Endothelial cell (in vitro differentiated cells): Measurements from ENCODE around the gene SCTR. TPM values are rescaled to one million over a fixed set of nuclear protein-coding genes. Genes with fewer than 3 reads are reported as not detected.

ENCODE experiments used
- DNase-seq: peaks from one replicate; pipeline ENCODE4 v3.0.0; 2021; ENCODE audit warnings: low spot score
- H3K27ac Mint-ChIP-seq: one replicate; pipeline ENCODE4 v1.8.0; 2021; ENCODE audit warnings: mixed read lengths, inconsistent platforms; ENCODE audit not compliant: unreplicated experiment
- H3K27me3 Mint-ChIP-seq: one replicate; pipeline ENCODE4 v1.8.0; 2021; ENCODE audit warnings: mild to moderate bottlenecking, moderate library complexity, mixed read lengths, inconsistent platforms; ENCODE audit not compliant: unreplicated experiment
- H3K36me3 Mint-ChIP-seq: one replicate; pipeline ENCODE4 v1.8.0; 2021; ENCODE audit warnings: mild to moderate bottlenecking, low read depth, mixed read lengths, inconsistent platforms; ENCODE audit not compliant: unreplicated experiment
- H3K4me1 Mint-ChIP-seq: one replicate; pipeline ENCODE4 v1.8.0; 2021; ENCODE audit warnings: mild to moderate bottlenecking, mixed read lengths, inconsistent platforms; ENCODE audit not compliant: unreplicated experiment
- H3K4me3 Mint-ChIP-seq: one replicate; pipeline ENCODE4 v1.8.0; 2021; ENCODE audit warnings: mild to moderate bottlenecking, mixed read lengths, inconsistent platforms; ENCODE audit not compliant: unreplicated experiment
- H3K9me3 Mint-ChIP-seq: one replicate; pipeline ENCODE4 v1.8.0; 2021; ENCODE audit warnings: mixed read lengths, inconsistent platforms; ENCODE audit not compliant: unreplicated experiment
- total RNA-seq: library from RNA; stranded (reverse); fragmentation: NEBNext Ultra II Directional; extraction: Animal tissue kit (Norgen Biotek cat#: 25700); gene quantifications from one replicate; pipeline ENCODE4 v1.2.1, GENCODE V29; 2021; ENCODE audit not compliant: unreplicated experiment
- TF ChIP-seq, protein P1 (sequence below): fragments of 200-600 bp; sonication (generic); IDR thresholded peaks from one replicate; pipeline ENCODE4 v1.5.0; 2021; ENCODE audit warnings: antibody characterized with exemption; ENCODE audit not compliant: unreplicated experiment

SCTR gene
- total RNA-seq, 1 donor from 2014 or later, result not detected

DNA sequence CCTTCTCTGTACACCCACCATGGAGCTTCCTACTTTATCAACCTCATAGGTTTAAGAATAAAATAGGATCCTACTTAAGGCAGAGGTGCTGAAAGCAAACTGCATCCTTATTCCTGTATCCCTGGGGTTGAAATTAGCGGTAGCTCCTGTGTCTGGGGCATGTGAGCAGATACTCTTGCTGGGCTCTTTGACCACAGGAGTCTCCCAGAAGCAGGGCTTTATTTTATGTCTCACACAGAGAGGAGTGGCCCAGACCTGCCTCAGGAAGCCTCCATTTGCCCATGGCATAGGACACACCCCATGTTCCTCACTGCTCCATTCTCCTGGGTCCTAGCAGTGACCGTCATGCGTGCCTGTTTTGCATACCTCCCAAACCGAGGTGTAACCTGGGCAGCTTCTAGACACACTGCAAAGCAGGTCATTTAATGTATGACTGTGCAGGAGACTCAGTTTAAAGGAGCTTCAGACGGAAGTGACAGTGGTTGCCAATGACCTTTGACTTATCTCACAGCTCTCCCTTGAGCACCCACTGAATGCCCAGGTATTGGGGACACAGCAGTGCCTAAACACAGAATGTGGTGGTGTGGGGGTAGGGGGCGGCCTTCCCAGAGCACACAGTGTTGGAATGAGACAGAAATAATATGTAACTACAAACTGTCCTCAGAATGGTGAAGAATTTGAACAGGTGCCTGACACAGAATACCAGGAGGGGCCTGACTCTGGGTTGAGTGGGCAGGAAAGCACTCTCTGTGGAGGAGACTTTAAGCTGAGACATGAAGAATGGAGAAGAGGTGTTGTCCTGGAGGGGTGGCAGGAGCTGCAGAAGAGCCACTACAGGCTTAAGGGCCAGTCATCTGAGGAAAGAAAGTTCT lies 89.0 kb downstream of the SCTR start:
- H3K27me3 Mint-ChIP-seq, result peaks cover 12% of the 10 kb centered on the region
- no peak for DNase-seq
- H3K27ac Mint-ChIP-seq, result no peak overlapping the region
- H3K4me1 Mint-ChIP-seq, result peaks cover 25% of the 10 kb centered on the region
- no peak overlapping the region for H3K4me3 Mint-ChIP-seq
- TF ChIP-seq, protein P1, sequence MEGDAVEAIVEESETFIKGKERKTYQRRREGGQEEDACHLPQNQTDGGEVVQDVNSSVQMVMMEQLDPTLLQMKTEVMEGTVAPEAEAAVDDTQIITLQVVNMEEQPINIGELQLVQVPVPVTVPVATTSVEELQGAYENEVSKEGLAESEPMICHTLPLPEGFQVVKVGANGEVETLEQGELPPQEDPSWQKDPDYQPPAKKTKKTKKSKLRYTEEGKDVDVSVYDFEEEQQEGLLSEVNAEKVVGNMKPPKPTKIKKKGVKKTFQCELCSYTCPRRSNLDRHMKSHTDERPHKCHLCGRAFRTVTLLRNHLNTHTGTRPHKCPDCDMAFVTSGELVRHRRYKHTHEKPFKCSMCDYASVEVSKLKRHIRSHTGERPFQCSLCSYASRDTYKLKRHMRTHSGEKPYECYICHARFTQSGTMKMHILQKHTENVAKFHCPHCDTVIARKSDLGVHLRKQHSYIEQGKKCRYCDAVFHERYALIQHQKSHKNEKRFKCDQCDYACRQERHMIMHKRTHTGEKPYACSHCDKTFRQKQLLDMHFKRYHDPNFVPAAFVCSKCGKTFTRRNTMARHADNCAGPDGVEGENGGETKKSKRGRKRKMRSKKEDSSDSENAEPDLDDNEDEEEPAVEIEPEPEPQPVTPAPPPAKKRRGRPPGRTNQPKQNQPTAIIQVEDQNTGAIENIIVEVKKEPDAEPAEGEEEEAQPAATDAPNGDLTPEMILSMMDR, result no peak
- H3K36me3 Mint-ChIP-seq, result peaks cover 12% of the 10 kb centered on the region
- no peaks in the 10 kb centered on the region for H3K9me3 Mint-ChIP-seq

DNA sequence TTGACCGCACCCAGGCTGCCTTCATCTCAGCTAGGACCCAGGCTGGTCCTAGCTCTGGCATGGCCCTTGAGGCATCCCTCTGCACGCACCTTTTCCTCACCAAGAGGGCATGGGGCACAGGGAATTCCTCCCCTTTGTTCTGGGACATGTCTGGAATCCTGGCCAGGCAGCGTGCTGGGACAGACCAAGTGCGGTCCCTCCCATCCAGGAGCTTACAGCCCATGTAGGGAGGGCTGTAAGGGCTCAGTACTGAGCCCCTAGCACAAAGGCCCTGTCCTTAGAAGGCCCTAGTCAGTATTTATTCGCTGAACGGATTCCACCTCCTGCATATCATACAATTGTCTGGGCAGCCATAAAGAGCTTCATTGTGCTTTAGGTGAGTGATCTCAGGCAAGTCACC lies 89.6 kb downstream of the SCTR start:
- Mint-ChIP-seq H3K27me3 (peaks cover 12% of the 10 kb centered on the region), H3K36me3 (peaks cover 12% of the 10 kb centered on the region), H3K4me1 (peaks cover 30% of the 10 kb centered on the region), H3K9me3 (no peaks in the 10 kb centered on the region), H3K4me3 (no peak overlapping the region), H3K27ac (no peak overlapping the region)
- DNase-seq, result no peak
- TF ChIP-seq, protein P1, result no peak

DNA sequence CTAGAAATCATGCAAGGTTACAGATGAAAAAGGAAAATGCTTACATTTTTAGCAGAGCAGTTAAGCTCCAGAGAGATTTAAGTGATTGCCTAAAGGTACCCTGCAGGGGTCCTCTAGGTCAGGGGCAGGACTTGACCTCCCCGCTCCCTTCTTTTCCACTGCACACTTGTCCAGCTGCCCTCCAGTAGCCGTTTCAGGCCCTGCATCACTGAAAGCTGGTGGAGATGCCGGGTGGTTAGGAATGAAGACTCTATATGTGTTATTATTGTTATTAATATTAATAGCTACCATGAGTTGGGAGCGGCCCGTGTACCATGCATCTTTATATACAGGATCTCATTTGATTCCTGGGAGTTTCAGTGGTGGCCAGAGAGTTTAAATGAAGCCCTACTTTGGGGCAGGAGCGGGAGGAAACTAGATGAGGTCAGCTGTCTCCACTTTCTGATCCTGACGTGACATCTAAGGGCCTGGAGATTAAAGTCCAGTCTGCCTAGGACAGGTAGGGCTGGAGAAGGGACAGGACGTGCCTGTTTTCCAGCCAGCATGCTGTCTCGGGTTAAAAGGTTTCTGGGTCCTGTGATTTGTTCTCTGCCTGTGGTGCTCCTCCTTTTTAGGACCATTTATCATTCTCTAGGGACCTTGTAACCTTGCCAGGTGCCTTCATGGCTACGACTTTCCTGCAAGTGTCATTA lies 90.5 kb downstream of the SCTR start:
- TF ChIP-seq, protein P1, result no peak
- Mint-ChIP-seq H3K9me3 (no peaks in the 10 kb centered on the region), H3K36me3 (peaks cover 12% of the 10 kb centered on the region), H3K4me3 (peak overlapping the region; percentile 90), H3K27ac (no peak overlapping the region), H3K27me3 (peaks cover 15% of the 10 kb centered on the region), H3K4me1 (peaks cover 39% of the 10 kb centered on the region)
- DNase-seq, result no peak

DNA sequence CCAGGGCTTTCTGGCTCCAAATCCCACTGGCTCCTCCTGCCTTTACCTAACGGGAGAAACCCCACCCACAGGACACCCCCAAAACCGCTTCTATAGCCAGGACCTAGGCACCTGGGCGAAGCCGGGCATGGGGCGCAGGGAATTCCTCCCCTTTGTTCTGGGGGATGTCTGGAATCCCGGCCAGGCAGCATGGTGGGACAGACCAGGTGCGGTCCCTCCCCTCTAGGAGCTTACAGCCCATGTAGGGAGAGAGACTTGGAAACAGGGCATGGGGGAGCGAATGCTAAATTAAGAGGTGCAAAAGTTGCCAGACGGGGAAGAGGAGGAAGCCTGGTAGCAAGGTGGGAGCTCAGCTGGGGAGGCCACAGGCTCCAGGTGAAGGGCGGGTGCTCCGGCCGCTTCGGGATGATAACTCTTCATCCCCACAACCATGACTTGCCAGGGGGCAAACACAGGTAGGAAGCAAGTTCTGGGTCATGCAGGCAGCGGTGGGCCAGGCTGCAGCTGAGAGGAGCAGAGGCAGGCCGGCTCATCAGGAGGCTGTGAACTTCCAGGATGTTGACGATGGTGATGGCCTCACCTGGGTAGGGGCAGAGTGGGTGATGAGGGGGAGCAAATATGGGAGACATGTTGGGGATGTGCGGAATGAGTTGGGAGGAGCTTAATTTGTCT lies 91.3 kb downstream of the SCTR start:
- Mint-ChIP-seq H3K9me3 (no peaks in the 10 kb centered on the region), H3K36me3 (peaks cover 12% of the 10 kb centered on the region), H3K4me3 (peak overlapping the region; percentile 90), H3K4me1 (peaks cover 47% of the 10 kb centered on the region), H3K27me3 (peaks cover 15% of the 10 kb centered on the region), H3K27ac (no peak overlapping the region)
- TF ChIP-seq, protein P1, result no peak
- DNase-seq, result no peak
